ENCODE results near the gene CD300LG. TPM values are rescaled to one million over a fixed set of nuclear protein-coding genes. Genes with fewer than 3 reads are reported as not detected.

CD300LG gene
- polyA plus RNA-seq, 3 donors: not detected

GRCh38 chr17:43826206-43826605 is 20.8 kb upstream of the CD300LG start:
- H3K79me2 ChIP-seq (ENCODE audit: insufficient read depth, low read length): no peaks in the 10 kb centered on the region
- Mint-ChIP-seq H3K36me3 (peaks cover 4 to 7% of the 10 kb centered on the region in 2 donors), H3K27ac (no peak overlapping the region), H3K27me3 (ENCODE audit: low read depth in 3 of 3) (peaks cover 0 to 7% (median 2%) of the 10 kb centered on the region in 3 donors), H3K4me1 (no peaks in the 10 kb centered on the region), H3K9me3 (no peaks in the 10 kb centered on the region), H3K4me3 (no peak overlapping the region)
- H4K20me1 ChIP-seq (ENCODE audit: insufficient read depth, low read length): no peaks in the 10 kb centered on the region
- H3K36me3 ChIP-seq (replicated peaks in 1 of 2; ENCODE audit: control insufficient read depth in 1 of 2, insufficient read depth in 2 of 2, low read length in 2 of 2): no peaks in the 10 kb centered on the region
- no peak overlapping the region for H3K4me2 ChIP-seq (replicated peaks; ENCODE audit: extremely low read depth, low read length, poor library complexity, severe bottlenecking)
- no peaks in the 10 kb centered on the region for H3K9me3 ChIP-seq (replicated peaks in 1 of 2; ENCODE audit: control insufficient read depth in 1 of 2, insufficient read depth in 1 of 2, low read length in 2 of 2)
- H3K4me1 ChIP-seq (ENCODE audit: control insufficient read depth in 1 of 2, insufficient read depth in 2 of 2, low read length in 2 of 2): no peaks in the 10 kb centered on the region
- no peak overlapping the region for H2AFZ ChIP-seq (ENCODE audit: insufficient read depth, low read depth, low read length, poor library complexity, severe bottlenecking)
- intact Hi-C loops (cut with micrococcal nuclease): no loop called here
- TF ChIP-seq CTCF (IDR thresholded peaks at IDR 0.05): no peak
- no peak for DNase-seq
- H3K9ac ChIP-seq (ENCODE audit: insufficient read depth, low read length, poor library complexity, severe bottlenecking): no peak overlapping the region
- H3K4me3 ChIP-seq (replicated peaks in 1 of 3; ENCODE audit: low read depth in 2 of 3, low read length in 3 of 3): no peak overlapping the region
- no peak overlapping the region for H3K27ac ChIP-seq (ENCODE audit: low read depth in 1 of 2, low read length in 2 of 2)
- H3K27me3 ChIP-seq (ENCODE audit: control insufficient read depth in 2 of 2, insufficient read depth in 2 of 2, low read length in 2 of 2): peaks cover 0 to under 1% of the 10 kb centered on the region in 2 donors
- 100% methylated on average over 4 of the region's 7 CpGs for WGBS (ENCODE audit: insufficient coverage)

- Mint-ChIP-seq H3K4me1 (peaks cover 7% of the 10 kb centered on the region), H3K27me3 (ENCODE audit: low read depth in 3 of 3) (peaks cover 11 to 14% (median 12%) of the 10 kb centered on the region in 3 donors), H3K27ac (peak overlapping the region in 1 of 7 donors; percentile 49), H3K9me3 (peaks cover 0 to 1% (median 0%) of the 10 kb centered on the region in 7 donors), H3K4me3 (no peak overlapping the region), H3K36me3 (peaks cover 4 to 7% of the 10 kb centered on the region in 2 donors)
- no peak overlapping the region for H2AFZ ChIP-seq (ENCODE audit: insufficient read depth, low read depth, low read length, poor library complexity, severe bottlenecking)
- peaks cover 0 to 13% of the 10 kb centered on the region in 2 donors for H3K27me3 ChIP-seq (ENCODE audit: control insufficient read depth in 2 of 2, insufficient read depth in 2 of 2, low read length in 2 of 2)
- H3K9me3 ChIP-seq (replicated peaks in 1 of 2; ENCODE audit: control insufficient read depth in 1 of 2, insufficient read depth in 1 of 2, low read length in 2 of 2): no peaks in the 10 kb centered on the region
- H3K4me3 ChIP-seq (replicated peaks in 1 of 3; ENCODE audit: low read depth in 2 of 3, low read length in 3 of 3): no peak overlapping the region
- H3K79me2 ChIP-seq (ENCODE audit: insufficient read depth, low read length): no peaks in the 10 kb centered on the region
- intact Hi-C loops (cut with micrococcal nuclease): no loop called here
- TF ChIP-seq CTCF (IDR thresholded peaks at IDR 0.05): no peak
- H4K20me1 ChIP-seq (ENCODE audit: insufficient read depth, low read length): no peaks in the 10 kb centered on the region
- peaks cover 4 to 6% of the 10 kb centered on the region in 2 donors for H3K4me1 ChIP-seq (ENCODE audit: control insufficient read depth in 1 of 2, insufficient read depth in 2 of 2, low read length in 2 of 2)
- H3K9ac ChIP-seq (ENCODE audit: insufficient read depth, low read length, poor library complexity, severe bottlenecking): peak overlapping the region; percentile 4
- WGBS (ENCODE audit: insufficient coverage): 96% methylated on average over 9 of the region's 9 CpGs
- no peaks in the 10 kb centered on the region for H3K36me3 ChIP-seq (replicated peaks in 1 of 2; ENCODE audit: control insufficient read depth in 1 of 2, insufficient read depth in 2 of 2, low read length in 2 of 2)
- no peak overlapping the region for H3K4me2 ChIP-seq (replicated peaks; ENCODE audit: extremely low read depth, low read length, poor library complexity, severe bottlenecking)
- DNase-seq: no peak
- H3K27ac ChIP-seq (ENCODE audit: low read depth in 1 of 2, low read length in 2 of 2): no peak overlapping the region
These were observed 19.4 kb upstream of the CD300LG start for GRCh38 chr17:43827596-43827995.
